C4-2B (cell line): ENCODE data around the gene FMNL2.

Experiments used
- ZFX ChIP-seq: fragments of 450-650 bp; IDR thresholded peaks from 2 replicates; pipeline ENCODE4 v1.6.1; 2017
- TF ChIP-seq, protein P1 (sequence below): fragments of 450-650 bp; conservative IDR thresholded peaks from 2 replicates; pipeline ENCODE4 v1.5.1; 2017; ENCODE audit warnings: mild to moderate bottlenecking

DNA sequence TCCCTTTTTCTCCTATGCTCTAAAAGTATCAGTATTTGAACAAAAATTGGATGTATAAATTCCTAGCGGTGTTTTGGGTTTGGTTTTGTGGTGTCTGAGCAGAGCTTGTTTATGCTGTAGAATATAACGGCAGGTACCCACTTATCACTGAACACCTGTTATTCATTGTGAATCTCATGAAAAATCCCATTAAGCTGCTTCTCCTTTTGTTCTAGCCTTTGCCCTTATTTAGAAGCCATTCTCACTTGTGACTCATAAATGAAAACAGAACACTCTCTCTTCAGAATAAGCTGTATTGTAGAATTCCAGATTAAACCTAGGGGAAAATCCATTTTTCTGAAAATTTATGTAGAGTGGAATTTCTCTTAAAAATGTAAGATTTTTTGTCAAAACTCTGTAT, 278.3 kb downstream of the FMNL2 start:
- TF ChIP-seq, protein P1, sequence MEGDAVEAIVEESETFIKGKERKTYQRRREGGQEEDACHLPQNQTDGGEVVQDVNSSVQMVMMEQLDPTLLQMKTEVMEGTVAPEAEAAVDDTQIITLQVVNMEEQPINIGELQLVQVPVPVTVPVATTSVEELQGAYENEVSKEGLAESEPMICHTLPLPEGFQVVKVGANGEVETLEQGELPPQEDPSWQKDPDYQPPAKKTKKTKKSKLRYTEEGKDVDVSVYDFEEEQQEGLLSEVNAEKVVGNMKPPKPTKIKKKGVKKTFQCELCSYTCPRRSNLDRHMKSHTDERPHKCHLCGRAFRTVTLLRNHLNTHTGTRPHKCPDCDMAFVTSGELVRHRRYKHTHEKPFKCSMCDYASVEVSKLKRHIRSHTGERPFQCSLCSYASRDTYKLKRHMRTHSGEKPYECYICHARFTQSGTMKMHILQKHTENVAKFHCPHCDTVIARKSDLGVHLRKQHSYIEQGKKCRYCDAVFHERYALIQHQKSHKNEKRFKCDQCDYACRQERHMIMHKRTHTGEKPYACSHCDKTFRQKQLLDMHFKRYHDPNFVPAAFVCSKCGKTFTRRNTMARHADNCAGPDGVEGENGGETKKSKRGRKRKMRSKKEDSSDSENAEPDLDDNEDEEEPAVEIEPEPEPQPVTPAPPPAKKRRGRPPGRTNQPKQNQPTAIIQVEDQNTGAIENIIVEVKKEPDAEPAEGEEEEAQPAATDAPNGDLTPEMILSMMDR, result no peak
- TF ChIP-seq ZFX, result no peak
